NCI-H82 (cell line): Measurements from ENCODE around the gene MIS18BP1.
"Not testable (repeated sequence)": the region's sequence is repeated elsewhere in the genome, so short reads cannot be mapped to it uniquely, and the experiment has no call there.

ENCODE experiments used
- DNase-seq: peaks from one replicate; lab custom pipeline; 2025; lab: John Stamatoyannopoulos, UW

The MIS18BP1 gene

GRCh38 chr14:45253070-45253753, at the start of gene MIS18BP1:
Gene MIS18BP1 (minus strand): TSS chr14:45253202. CDS start chr14:45247286, 5,916 bp downstream.
- peak; percentile 94 for DNase-seq

GRCh38 chr14:45298423-45299117, 45.6 kb upstream of the MIS18BP1 start:
- no peak for DNase-seq

GRCh38 chr14:45294796-45295195, 41.8 kb upstream of the MIS18BP1 start:
- DNase-seq: not testable (repeated sequence)

- DNase-seq: no peak
Observed at GRCh38 chr14:45290547-45290946, 37.5 kb upstream of the MIS18BP1 start.

GRCh38 chr14:45287610-45288009, 34.6 kb upstream of the MIS18BP1 start:
- no peak for DNase-seq

GRCh38 chr14:45284802-45285201, 31.8 kb upstream of the MIS18BP1 start:
- DNase-seq: peak; percentile 6

GRCh38 chr14:45281731-45282400, 28.9 kb upstream of the MIS18BP1 start:
- DNase-seq: peak; percentile 0

- DNase-seq: no peak
Observed at GRCh38 chr14:45271858-45272537, 19.0 kb upstream of the MIS18BP1 start.

- no peak for DNase-seq
Observed at GRCh38 chr14:45270031-45270430, 17.0 kb upstream of the MIS18BP1 start.

- DNase-seq: no peak
Observed at GRCh38 chr14:45267071-45267470, 14.1 kb upstream of the MIS18BP1 start.

- no peak for DNase-seq
Observed at GRCh38 chr14:45262637-45263036, 9.6 kb upstream of the MIS18BP1 start.

- no peak for DNase-seq
Observed at GRCh38 chr14:45261209-45261608, 8.2 kb upstream of the MIS18BP1 start.

GRCh38 chr14:45258805-45259204, 5.8 kb upstream of the MIS18BP1 start:
- no peak for DNase-seq

GRCh38 chr14:45258073-45258472, 5.1 kb upstream of the MIS18BP1 start:
- no peak for DNase-seq

GRCh38 chr14:45254771-45255170, 1.8 kb upstream of the MIS18BP1 start:
- DNase-seq: no peak

GRCh38 chr14:45253754-45254310, 830 bp upstream of the MIS18BP1 start:
- DNase-seq: peak; percentile 20

GRCh38 chr14:45252366-45253069, 484 bp downstream of the MIS18BP1 start:
- peak; percentile 40 for DNase-seq

GRCh38 chr14:45251912-45252311, 1.1 kb downstream of the MIS18BP1 start:
- DNase-seq: peak; percentile 23

GRCh38 chr14:45249856-45250575, 3.0 kb downstream of the MIS18BP1 start:
- no peak for DNase-seq

- DNase-seq: no peak
Observed at GRCh38 chr14:45247427-45247826, 5.6 kb downstream of the MIS18BP1 start.

GRCh38 chr14:45246691-45247090, 6.3 kb downstream of the MIS18BP1 start:
- no peak for DNase-seq
